GM23248 (cell line): ENCODE data around the gene GNMT. TPM values are rescaled to one million over a fixed set of nuclear protein-coding genes. Genes with fewer than 3 reads are reported as not detected.

Experiments used
- DNase-seq: peaks from one replicate; pipeline ENCODE4 v3.0.0-alpha.2; 2015
- H2AFZ ChIP-seq: fragments of 200-600 bp; sonication (generic); 2 replicates; pipeline ENCODE4 v1.6.1; 2016; ENCODE audit warnings: antibody characterized with exemption
- H3F3A ChIP-seq: fragments of 200-600 bp; sonication (generic); 2 replicates; pipeline ENCODE4 v1.6.1; 2016; ENCODE audit warnings: mild to moderate bottlenecking, antibody characterized with exemption, mixed run types; ENCODE audit not compliant: insufficient read depth
- H3K27ac ChIP-seq: fragments of 200-600 bp; sonication (generic); 2 replicates; pipeline ENCODE4 v1.5.1; 2016; ENCODE audit warnings: mild to moderate bottlenecking
- H3K27me3 ChIP-seq: fragments of 200-600 bp; sonication (generic); replicated peaks from 2 replicates; pipeline ENCODE4 v1.6.1; 2016; ENCODE audit warnings: mild to moderate bottlenecking; ENCODE audit not compliant: insufficient read depth
- H3K36me3 ChIP-seq: fragments of 200-600 bp; sonication (generic); 2 replicates; pipeline ENCODE4 v1.6.1; 2016; ENCODE audit warnings: low read depth, mild to moderate bottlenecking
- H3K4me1 ChIP-seq: fragments of 200-600 bp; sonication (generic); 2 replicates; pipeline ENCODE4 v1.6.1; 2016; ENCODE audit warnings: mild to moderate bottlenecking; ENCODE audit not compliant: insufficient read depth
- H3K4me2 ChIP-seq: fragments of 200-600 bp; sonication (generic); one replicate; pipeline ENCODE4 v1.6.1; 2016; ENCODE audit warnings: mild to moderate bottlenecking; ENCODE audit not compliant: unreplicated experiment
- H3K4me3 ChIP-seq: fragments of 200-600 bp; sonication (generic); 2 replicates; pipeline ENCODE4 v1.5.1; 2016; ENCODE audit warnings: mild to moderate bottlenecking
- H3K79me2 ChIP-seq: fragments of 200-600 bp; sonication (generic); 2 replicates; pipeline ENCODE4 v1.6.1; 2016; ENCODE audit warnings: mild to moderate bottlenecking; ENCODE audit not compliant: insufficient read depth
- H3K9ac ChIP-seq: fragments of 200-600 bp; sonication (generic); 2 replicates; pipeline ENCODE4 v1.6.1; 2016; ENCODE audit warnings: mild to moderate bottlenecking
- H3K9me2 ChIP-seq: fragments of 200-600 bp; sonication (generic); 2 replicates; pipeline ENCODE4 v1.6.1; 2016; ENCODE audit warnings: mixed run types, mild to moderate bottlenecking, moderate library complexity; ENCODE audit not compliant: insufficient read depth
- H3K9me3 ChIP-seq: fragments of 200-600 bp; sonication (generic); one replicate; pipeline ENCODE4 v1.6.1; 2017; ENCODE audit warnings: low read depth
- H4K20me1 ChIP-seq: fragments of 200-600 bp; sonication (generic); 2 replicates; pipeline ENCODE4 v1.6.0; 2016; ENCODE audit not compliant: insufficient read depth
- EZH2 ChIP-seq: fragments of 200-600 bp; sonication (generic); IDR thresholded peaks from 2 replicates; pipeline ENCODE4 v1.6.1; 2018; ENCODE audit warnings: antibody characterized with exemption, mild to moderate bottlenecking; ENCODE audit not compliant: insufficient read depth, poor library complexity, severe bottlenecking
- EZH2phosphoT487 ChIP-seq: fragments of 200-600 bp; sonication (generic); IDR thresholded peaks from 2 replicates; pipeline ENCODE4 v1.6.1; 2018; ENCODE audit warnings: antibody characterized with exemption, moderate library complexity, mild to moderate bottlenecking, low read depth; ENCODE audit not compliant: insufficient read depth
- WGBS, 2 experiments: methylation state at CpG; one replicate each; pipeline ENCODE4 v1.1.6; 2015 to 2017; ENCODE audit warnings: low lambda C conversion rate in 2 of 2, low coverage in 1 of 2; ENCODE audit errors: missing lambda C conversion rate in 2 of 2; 5-methylcytosine and 5-hydroxymethylcytosine counted together
- in situ Hi-C: fragments of 300-500 bp; cut with MboI; formaldehyde crosslinking; loops from 2 replicates; pipeline ENCODE4 v1.15.0; 2020
- polyA plus RNA-seq: library from polyadenylated mRNA; unstranded; fragments of >200 nt; fragmentation: Nextera tagmentation; extraction: Ambion mirVana; gene quantifications from 2 replicates; pipeline ENCODE4 v1.2.1, GENCODE V29; 2016
- total RNA-seq: library from RNA; depleted of rRNA; stranded (reverse); fragments of >200 nt; shearing (Covaris generic); gene quantifications from 2 replicates; pipeline ENCODE4 v1.2.3, GENCODE V29; 2014

The GNMT gene
- total and polyA plus RNA-seq, 2 experiments from 2014 or later = not detected

- Histone ChIP-seq H3K4me1 (peaks cover 6% of the 10 kb centered on the region; the same call in 1 of the 2 replicates), H3K4me2 (no peak overlapping the region), H4K20me1 (no peaks in the 10 kb centered on the region; the same call in 1 of the 2 replicates), H3K27me3 (no peaks in the 10 kb centered on the region), H3K79me2 (peaks cover 14% of the 10 kb centered on the region), H3K9me2 (no peaks in the 10 kb centered on the region), H2AFZ (no peak overlapping the region), H3K9ac (no peak overlapping the region), H3K36me3 (no peaks in the 10 kb centered on the region), H3K9me3 (no peaks in the 10 kb centered on the region), H3K4me3 (no peak overlapping the region), H3K27ac (no peak overlapping the region), H3F3A (peaks cover 6% of the 10 kb centered on the region)
- no peak for TF ChIP-seq EZH2phosphoT487
- no peak for TF ChIP-seq EZH2
- DNase-seq = peak; percentile 50
- in situ Hi-C loops = no loop called here
- WGBS, 2 experiments = 83 to 84% methylated on average over 4 of the region's 4 CpGs
Measured at GRCh38 chr6:42970871-42971612, 10.5 kb downstream of the GNMT start.

DNA sequence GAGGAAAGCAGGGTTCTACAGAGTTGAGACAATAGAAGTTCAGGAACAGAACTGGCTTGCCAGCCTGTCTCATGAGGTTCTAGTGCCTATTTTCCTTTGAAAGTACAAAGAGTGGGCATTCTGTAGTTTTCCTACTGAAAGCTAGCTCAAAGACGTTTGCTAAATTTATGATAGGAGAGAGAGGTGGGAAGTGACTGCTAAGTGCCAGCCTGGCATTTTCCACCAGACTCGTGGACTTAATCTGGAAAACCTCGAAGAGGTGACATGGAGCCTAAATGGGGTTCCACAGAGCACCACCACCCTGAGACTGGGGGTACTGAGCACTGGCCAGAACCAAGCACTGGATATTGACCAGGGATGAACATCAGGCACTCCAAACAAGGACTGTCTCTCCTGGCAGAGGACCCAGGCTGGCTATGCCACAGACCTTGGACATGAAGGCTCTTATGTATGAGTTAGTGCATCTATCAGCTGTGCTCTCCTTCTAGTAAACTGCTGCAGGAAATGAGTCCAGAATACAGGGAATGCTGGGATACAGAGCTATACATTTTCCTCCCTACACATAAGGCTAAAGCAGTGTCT is 11.3 kb downstream of the GNMT start:
- in situ Hi-C loops = no loop called here
- H3K9ac ChIP-seq = no peak overlapping the region
- no peak overlapping the region for H3K4me2 ChIP-seq
- H3K36me3 ChIP-seq = no peaks in the 10 kb centered on the region; the same call in 1 of the 2 replicates
- no peaks in the 10 kb centered on the region for H3K27me3 ChIP-seq
- peaks cover 22% of the 10 kb centered on the region for H3K79me2 ChIP-seq
- H4K20me1 ChIP-seq = no peaks in the 10 kb centered on the region; the same call in 1 of the 2 replicates
- H2AFZ ChIP-seq = no peak overlapping the region
- H3K9me3 ChIP-seq = no peaks in the 10 kb centered on the region
- TF ChIP-seq EZH2phosphoT487 (no peak), EZH2 (no peak)
- H3F3A ChIP-seq = peaks cover 13% of the 10 kb centered on the region
- H3K27ac ChIP-seq = no peak overlapping the region
- no peak overlapping the region for H3K4me3 ChIP-seq
- peaks cover 10% of the 10 kb centered on the region; the same call in 1 of the 2 replicates for H3K4me1 ChIP-seq
- 76 to 82% methylated on average over 3 of the region's 3 CpGs for WGBS, 2 experiments
- no peak for DNase-seq
- no peaks in the 10 kb centered on the region for H3K9me2 ChIP-seq

DNA sequence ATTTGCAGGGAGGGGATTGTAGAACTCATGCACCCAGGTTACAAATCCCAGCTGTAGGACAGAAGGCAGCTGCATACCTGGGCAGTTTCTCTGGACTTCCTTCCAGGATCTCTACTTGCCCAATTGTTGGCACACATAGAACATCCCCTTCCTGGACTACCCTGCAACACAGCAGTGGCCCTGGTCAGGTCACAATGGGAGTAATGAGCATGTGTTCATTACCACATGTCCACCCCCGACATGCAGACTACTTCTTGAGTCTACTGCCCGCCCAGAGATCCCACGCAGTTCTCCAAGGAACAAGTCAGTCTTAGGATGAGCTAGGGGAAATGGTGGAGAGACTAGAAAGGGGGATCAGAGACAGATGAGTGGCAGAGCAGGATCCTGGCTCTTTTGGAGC is 13.4 kb downstream of the GNMT start:
- peaks cover 42% of the 10 kb centered on the region for H3K79me2 ChIP-seq
- DNase-seq = no peak
- TF ChIP-seq EZH2 (no peak), EZH2phosphoT487 (no peak)
- no peaks in the 10 kb centered on the region; the same call in 1 of the 2 replicates for H3K36me3 ChIP-seq
- peaks cover 19% of the 10 kb centered on the region for H3F3A ChIP-seq
- no peaks in the 10 kb centered on the region for H3K27me3 ChIP-seq
- H3K27ac ChIP-seq = no peak overlapping the region
- no peak overlapping the region for H2AFZ ChIP-seq
- H3K9me2 ChIP-seq = no peaks in the 10 kb centered on the region
- in situ Hi-C loops = no loop called here
- no peaks in the 10 kb centered on the region; the same call in none of the 2 replicates for H4K20me1 ChIP-seq
- H3K9ac ChIP-seq = no peak overlapping the region
- H3K9me3 ChIP-seq = no peaks in the 10 kb centered on the region
- no peak overlapping the region for H3K4me2 ChIP-seq
- H3K4me1 ChIP-seq = peaks cover 21% of the 10 kb centered on the region
- H3K4me3 ChIP-seq = no peak overlapping the region
- WGBS, 2 experiments = 73 to 81% methylated on average over 3 of the region's 3 CpGs

- H2AFZ ChIP-seq = no peak overlapping the region
- H3K27ac ChIP-seq = no peak overlapping the region
- in situ Hi-C loops = no loop called here
- no peaks in the 10 kb centered on the region for H3K9me2 ChIP-seq
- H3K27me3 ChIP-seq = no peaks in the 10 kb centered on the region
- no peak overlapping the region for H3K9ac ChIP-seq
- TF ChIP-seq EZH2phosphoT487 (no peak), EZH2 (no peak)
- DNase-seq = no peak
- no peaks in the 10 kb centered on the region; the same call in none of the 2 replicates for H4K20me1 ChIP-seq
- no peak overlapping the region for H3K4me3 ChIP-seq
- H3K36me3 ChIP-seq = no peaks in the 10 kb centered on the region; the same call in 1 of the 2 replicates
- peaks cover 27% of the 10 kb centered on the region for H3K4me1 ChIP-seq
- H3K79me2 ChIP-seq = peaks cover 42% of the 10 kb centered on the region
- H3F3A ChIP-seq = peaks cover 21% of the 10 kb centered on the region
- H3K9me3 ChIP-seq = no peaks in the 10 kb centered on the region
- no peak overlapping the region for H3K4me2 ChIP-seq
- 89 to 90% methylated on average over 5 of the region's 5 CpGs for WGBS, 2 experiments
Measured at GRCh38 chr6:42974919-42975505, 14.5 kb downstream of the GNMT start.
